Activated CD4-positive, alpha-beta T cell treated with anti-CD3 and anti-CD28 coated beads, Interleukin-2, Interleukin-4, amounts not matched to agents 100 ng/mL and 50 ng/mL, durations not matched to agents 16 hours and 8 hours (primary cell): ENCODE data around the gene TAS1R1.

Experiments
- DNase-seq: peaks from one replicate; pipeline ENCODE4 v3.0.0-alpha.2; 2020; ENCODE audit warnings: low spot score

TAS1R1 gene

DNA sequence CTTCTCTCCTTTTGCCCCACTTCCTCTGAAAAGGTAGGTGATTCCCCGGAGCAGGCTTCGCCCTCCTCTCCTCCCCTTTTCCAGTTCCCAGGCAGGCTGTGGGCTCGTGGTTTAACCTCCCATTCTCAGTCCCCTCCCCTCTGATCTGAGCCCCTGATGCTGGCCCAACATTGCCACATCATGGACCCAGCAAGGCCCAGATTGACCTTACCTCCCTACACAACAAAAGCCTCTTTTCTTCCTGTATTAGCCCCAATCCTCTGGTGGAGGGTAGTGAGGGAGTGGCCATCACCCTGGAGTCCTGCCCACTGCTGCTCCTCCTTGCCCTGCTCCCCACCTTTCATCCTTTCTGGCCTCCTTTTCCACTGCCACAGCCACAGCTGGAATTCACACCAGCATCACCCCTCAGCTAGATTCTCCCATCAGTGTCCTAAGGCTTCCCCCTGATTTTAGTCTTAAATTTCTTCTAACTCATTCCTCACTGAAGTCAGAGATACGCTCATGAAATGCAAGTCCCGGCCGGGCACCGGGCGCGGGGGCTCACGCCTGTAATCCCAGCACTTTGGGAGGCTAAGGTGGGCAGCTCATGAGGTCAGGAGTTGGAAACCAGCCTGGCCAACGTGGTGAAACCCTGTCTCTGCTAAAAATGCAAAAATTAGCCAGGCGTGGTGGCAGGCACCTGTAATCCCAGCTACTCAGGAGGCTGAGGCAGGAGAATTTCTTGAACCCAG, 17.7 kb downstream of the TAS1R1 start:
- DNase-seq: no peak

DNA sequence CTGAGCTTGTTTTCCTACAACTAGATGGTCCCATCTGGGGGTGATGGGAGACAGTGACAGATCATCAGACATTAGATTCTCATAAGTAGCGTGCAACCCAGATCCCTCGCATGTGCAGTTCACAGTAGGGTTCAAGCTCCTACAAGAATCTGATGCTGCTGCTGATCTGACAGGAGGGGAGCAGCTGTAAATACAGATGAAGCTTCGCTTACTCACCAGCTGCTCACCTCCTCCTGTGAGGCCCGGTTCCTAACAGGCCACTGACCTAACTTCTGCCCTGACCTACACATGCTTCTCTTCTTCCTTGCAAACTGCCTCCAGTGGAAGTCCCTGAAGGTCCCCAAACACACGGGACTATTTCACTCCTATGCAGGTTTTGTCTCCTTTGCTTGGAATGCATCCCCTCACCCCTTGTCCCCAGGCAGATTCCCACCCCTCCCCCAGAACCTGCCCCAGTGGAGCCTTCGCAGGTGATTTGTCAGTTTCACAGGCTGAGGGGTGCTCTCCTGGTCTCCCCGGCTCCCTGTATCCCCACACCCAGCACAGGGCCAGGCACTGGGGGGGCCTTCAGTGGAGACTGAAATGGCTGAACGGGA, 19.0 kb downstream of the TAS1R1 start:
- no peak for DNase-seq

- no peak for DNase-seq
Measured at GRCh38 chr1:6574818-6575217, 19.7 kb downstream of the TAS1R1 start.

DNA sequence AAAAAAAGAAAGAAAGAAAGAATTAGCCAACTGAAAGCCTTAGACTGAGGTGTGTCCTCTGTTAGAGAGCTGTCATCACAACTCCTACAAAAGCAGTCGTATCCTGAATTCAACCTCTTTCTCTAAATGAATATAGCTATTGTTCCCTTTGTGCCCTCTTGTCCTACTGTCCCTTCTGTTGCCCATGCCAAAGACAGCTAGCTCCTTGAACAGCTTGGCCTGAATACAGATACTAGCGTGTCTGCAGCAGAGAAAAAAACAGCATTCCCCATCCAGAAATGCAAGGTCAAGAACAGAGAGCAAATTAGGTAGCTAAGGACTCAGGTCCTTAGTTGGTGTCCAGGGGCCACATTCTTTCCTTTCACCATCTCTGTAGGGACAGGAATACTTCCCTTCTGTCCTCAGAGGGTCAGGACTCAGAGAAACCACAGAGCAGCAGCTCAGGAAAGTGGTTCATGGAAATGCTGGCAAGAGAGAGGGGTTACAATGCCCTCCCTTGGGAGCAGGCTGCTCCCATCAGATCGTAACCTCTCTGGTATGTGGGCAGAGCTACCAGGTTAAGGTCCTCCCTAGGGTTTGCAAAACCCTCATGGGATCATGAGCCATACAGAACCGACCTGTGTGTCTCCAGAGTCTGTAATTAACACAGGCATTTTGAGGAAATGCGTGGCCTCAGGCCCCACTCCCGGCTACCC, 22.9 kb downstream of the TAS1R1 start:
- no peak for DNase-seq

- DNase-seq: no peak
Measured at GRCh38 chr1:6578624-6579373, 23.7 kb downstream of the TAS1R1 start.

- DNase-seq: peak; percentile 98
Measured at GRCh38 chr1:6579374-6580118, 24.4 kb downstream of the TAS1R1 start, which contains the start of gene ZBTB48. Gene ZBTB48, plus strand, starts transcription at chr1:6579994. Its CDS starts 616 bp downstream, at chr1:6580610.

GRCh38 chr1:6580119-6580592, 25.0 kb downstream of the TAS1R1 start:
- DNase-seq: no peak

DNA sequence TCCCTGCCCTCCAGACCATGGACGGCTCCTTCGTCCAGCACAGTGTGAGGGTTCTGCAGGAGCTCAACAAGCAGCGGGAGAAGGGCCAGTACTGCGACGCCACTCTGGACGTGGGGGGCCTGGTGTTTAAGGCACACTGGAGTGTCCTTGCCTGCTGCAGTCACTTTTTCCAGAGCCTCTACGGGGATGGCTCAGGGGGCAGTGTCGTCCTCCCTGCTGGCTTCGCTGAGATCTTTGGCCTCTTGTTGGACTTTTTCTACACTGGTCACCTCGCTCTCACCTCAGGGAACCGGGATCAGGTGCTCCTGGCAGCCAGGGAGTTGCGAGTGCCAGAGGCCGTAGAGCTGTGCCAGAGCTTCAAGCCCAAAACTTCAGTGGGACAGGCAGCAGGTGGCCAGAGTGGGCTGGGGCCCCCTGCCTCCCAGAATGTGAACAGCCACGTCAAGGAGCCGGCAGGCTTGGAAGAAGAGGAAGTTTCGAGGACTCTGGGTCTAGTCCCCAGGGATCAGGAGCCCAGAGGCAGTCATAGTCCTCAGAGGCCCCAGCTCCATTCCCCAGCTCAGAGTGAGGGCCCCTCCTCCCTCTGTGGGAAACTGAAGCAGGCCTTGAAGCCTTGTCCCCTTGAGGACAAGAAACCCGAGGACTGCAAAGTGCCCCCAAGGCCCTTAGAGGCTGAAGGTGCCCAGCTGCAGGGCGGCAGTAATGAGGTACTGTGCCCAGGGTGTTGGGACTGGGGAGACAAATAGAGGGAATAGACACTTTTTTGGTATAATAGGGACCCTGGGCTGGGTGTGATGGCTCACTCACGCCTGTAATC, 25.7 kb downstream of the TAS1R1 start:
- DNase-seq: no peak

- no peak for DNase-seq
Measured at GRCh38 chr1:6581561-6582305, 26.6 kb downstream of the TAS1R1 start.

DNA sequence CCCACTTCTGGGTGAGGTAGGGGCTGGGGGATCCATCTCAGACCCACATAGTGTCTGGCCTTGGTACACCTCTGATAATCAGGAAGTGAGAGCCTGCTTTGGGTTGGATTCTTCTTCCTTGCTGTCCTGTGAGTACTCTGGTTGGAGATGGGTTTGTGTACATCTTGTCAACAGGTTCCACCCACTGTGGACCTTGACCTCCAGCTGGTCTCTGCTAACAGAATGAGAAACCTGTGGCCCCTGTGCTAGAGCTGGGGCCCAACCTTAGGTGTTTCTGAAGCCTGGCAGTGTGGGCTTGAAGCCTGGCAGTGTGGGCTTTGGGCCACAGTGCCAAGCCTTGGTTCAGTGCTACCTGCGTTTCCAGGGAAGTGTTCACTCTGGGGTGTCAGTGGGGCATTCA, 27.3 kb downstream of the TAS1R1 start:
- no peak for DNase-seq

- DNase-seq: no peak
Measured at GRCh38 chr1:6584126-6585080, 29.3 kb downstream of the TAS1R1 start.

DNA sequence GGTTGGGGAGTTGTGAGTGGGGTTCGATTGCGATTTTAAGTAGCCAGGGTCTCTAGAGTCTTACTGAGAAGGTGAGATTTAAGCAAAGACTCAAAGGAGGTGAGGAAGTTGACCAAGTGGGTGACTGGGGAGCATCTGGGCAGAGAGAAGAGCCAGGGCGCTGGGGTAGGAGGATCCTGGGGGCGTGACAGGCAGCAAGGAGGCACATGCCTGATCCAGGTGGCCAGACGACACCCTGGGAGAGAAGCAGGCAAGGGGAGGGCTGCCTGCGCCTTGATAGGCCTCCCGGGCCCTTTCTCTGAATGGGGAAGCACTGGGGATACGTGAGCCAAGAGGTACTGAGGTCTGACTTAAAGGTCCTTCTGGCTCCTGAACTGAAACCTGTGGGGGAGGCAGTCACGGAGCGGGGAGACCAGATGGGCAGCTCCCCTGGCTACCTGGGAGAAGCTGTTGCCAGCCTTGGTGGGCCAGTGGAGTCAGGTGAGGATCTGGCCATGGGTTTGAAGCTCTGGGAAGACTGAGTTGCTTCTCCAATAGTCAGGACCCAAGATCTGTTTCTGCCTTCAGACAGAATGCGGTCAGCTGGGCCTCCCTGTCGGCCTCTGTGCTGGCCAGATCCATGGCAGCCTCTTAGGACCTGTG, 30.1 kb downstream of the TAS1R1 start:
- DNase-seq: no peak

DNA sequence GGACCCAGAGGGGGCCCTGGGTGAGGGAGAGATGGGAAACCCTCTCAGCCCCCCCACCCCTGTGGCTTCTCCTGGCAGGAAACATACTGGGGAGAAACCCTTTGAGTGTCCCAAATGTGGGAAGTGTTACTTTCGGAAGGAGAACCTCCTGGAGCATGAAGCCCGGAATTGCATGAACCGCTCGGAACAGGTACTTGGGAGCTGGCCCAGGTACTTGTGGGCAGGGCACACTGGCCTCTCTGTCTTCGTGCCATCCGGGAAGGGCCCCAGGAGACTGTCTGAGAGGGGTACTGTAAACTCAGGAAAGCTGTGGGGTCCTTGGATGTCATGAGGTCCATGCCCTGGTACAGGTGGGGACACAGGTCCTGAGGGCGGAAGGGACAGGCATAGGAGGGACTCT, 30.7 kb downstream of the TAS1R1 start:
- no peak for DNase-seq

DNA sequence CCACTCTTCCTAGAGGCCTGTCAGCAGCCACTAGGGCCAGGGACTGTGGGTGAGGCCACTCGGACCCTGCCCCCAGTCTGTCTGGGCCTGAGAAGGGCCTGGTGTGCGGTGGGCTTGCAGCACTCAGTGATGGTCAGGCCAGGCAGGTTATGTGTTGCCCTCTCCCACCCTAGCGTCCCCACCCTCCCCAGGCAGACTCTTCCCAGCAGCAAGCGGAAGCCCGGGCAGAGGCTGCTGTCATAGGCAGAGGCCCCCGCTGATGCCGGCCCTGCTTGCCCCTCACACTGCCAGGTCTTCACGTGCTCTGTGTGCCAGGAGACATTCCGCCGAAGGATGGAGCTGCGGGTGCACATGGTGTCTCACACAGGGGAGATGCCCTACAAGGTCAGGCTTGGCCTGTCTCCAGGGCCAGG, 31.3 kb downstream of the TAS1R1 start:
- no peak for DNase-seq

DNA sequence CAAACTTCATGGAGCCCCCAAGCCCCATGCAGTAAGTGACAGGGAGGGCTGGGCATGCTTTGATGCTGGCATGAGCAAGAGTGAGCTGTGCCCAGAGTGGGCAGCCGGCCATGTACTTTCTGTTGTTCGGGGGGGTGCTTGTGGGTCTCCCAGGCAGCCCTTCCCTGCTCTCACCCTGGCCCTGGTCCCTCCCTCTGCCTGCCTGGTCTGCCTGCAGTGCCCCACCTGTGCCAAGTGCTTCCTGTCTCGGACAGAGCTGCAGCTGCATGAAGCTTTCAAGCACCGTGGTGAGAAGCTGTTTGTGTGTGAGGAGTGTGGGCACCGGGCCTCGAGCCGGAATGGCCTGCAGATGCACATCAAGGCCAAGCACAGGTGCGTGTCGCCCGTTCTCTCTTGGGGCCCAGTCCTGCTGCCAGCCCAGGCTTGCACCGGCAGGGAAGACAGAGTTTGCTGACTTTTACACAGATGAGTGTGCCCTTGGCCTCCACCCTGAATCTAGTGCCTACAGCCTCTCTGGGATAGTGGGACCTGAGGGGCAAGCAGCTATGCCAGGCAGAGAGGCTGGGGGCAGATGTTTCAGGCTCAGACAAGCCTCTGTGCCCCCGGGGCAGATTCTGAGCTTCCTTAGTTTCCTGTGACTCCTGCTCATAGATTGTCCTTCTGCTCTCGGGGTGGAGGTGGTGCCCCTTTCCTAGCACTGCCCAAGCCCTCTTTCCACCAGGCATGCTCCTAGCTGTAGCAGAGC, 32.3 kb downstream of the TAS1R1 start:
- DNase-seq: no peak

GRCh38 chr1:6588128-6588892, 33.2 kb downstream of the TAS1R1 start:
- no peak for DNase-seq
